ENCODE measurements around the gene TPRG1.

DNA sequence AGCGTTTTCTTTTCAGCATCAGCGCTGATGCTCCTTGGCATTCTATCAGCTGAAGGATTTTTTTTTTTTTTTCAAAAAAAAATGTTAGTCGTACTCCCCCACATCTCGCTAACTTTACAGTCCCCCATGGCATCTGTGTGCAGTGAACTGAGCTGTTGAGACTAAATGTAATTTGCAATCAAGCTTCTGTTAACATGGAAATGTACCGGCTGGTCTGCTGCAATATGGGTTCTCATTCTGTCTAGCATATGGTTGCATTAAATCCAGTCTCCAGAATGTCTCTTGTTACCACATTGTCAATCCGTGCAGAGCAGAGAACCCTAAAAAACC, 32.2 kb upstream of the TPRG1 start:
- TF ChIP-seq POLR2AphosphoS5 (IDR thresholded peaks at IDR 0.05; ENCODE audit: low read depth, low read length) (no peak), RFX5 (IDR thresholded peaks at IDR 0.05; ENCODE audit: borderline replicate concordance, low read depth, low read length) (no peak), POLR2A (IDR thresholded peaks at IDR 0.05; ENCODE audit: control extremely low read depth in 1 of 2, low read depth in 2 of 2, low read length in 2 of 2) (no peak), EZH2 (IDR thresholded peaks at IDR 0.05; ENCODE audit: low read depth, low read length, severe bottlenecking) (no peak), SP4 (IDR thresholded peaks at IDR 0.05; ENCODE audit: low read length) (no peak), TEAD4 (IDR thresholded peaks at IDR 0.05; ENCODE audit: low read depth, low read length) (no peak), RNF2 (IDR thresholded peaks at IDR 0.05; ENCODE audit: borderline replicate concordance, low read depth, low read length, missing control alignments, poor library complexity, severe bottlenecking) (no peak), SRF (IDR thresholded peaks at IDR 0.05; ENCODE audit: low read depth, low read length) (no peak), EGR1 (IDR thresholded peaks at IDR 0.05; ENCODE audit: borderline replicate concordance, low read depth, low read length) (no peak), BRCA1 (IDR thresholded peaks at IDR 0.05; ENCODE audit: low read depth, low read length) (no peak)
- TF ChIP-seq, protein P1, sequence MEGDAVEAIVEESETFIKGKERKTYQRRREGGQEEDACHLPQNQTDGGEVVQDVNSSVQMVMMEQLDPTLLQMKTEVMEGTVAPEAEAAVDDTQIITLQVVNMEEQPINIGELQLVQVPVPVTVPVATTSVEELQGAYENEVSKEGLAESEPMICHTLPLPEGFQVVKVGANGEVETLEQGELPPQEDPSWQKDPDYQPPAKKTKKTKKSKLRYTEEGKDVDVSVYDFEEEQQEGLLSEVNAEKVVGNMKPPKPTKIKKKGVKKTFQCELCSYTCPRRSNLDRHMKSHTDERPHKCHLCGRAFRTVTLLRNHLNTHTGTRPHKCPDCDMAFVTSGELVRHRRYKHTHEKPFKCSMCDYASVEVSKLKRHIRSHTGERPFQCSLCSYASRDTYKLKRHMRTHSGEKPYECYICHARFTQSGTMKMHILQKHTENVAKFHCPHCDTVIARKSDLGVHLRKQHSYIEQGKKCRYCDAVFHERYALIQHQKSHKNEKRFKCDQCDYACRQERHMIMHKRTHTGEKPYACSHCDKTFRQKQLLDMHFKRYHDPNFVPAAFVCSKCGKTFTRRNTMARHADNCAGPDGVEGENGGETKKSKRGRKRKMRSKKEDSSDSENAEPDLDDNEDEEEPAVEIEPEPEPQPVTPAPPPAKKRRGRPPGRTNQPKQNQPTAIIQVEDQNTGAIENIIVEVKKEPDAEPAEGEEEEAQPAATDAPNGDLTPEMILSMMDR (IDR thresholded peaks at IDR 0.05; ENCODE audit: control extremely low read depth in 1 of 3, insufficient read depth in 1 of 3, low read depth in 1 of 3, low read length in 3 of 3): no peak

Data from H1 (cell line).